IMR-90 (cell line): ENCODE measurements around the gene NCOA5.

Source experiments
- BHLHE40 ChIP-seq: fragments of 150-350 bp; IDR thresholded peaks from 2 replicates; pipeline ENCODE4 v1.6.1; 2016; ENCODE audit warnings: mild to moderate bottlenecking, low read depth, low read length
- CTCF ChIP-seq: conservative IDR thresholded peaks from 2 replicates; pipeline ENCODE4 v1.5.1; 2012; ENCODE audit warnings: mild to moderate bottlenecking, low read depth, low read length, improper control_type of control experiment
- MAFK ChIP-seq: IDR thresholded peaks from 2 replicates; pipeline ENCODE4 v1.6.1; 2012; ENCODE audit warnings: low read depth, low read length, improper control_type of control experiment
- MAZ ChIP-seq: IDR thresholded peaks from 2 replicates; pipeline ENCODE4 v1.6.1; 2012; ENCODE audit warnings: low read depth, mild to moderate bottlenecking, low read length, improper control_type of control experiment, moderate library complexity, borderline replicate concordance
- MXI1 ChIP-seq: IDR thresholded peaks from 2 replicates; pipeline ENCODE4 v1.6.1; 2012; ENCODE audit warnings: low read depth, mild to moderate bottlenecking, low read length, moderate library complexity, borderline replicate concordance
- NFE2L2 ChIP-seq: fragments of 150-350 bp; IDR thresholded peaks from 2 replicates; pipeline ENCODE4 v1.6.1; 2016; ENCODE audit warnings: low read depth, mild to moderate bottlenecking, low read length
- POLR2A ChIP-seq: IDR thresholded peaks from 2 replicates; pipeline ENCODE4 v1.6.1; 2012; ENCODE audit warnings: mild to moderate bottlenecking, low read depth, low read length
- RAD21 ChIP-seq: IDR thresholded peaks from 2 replicates; pipeline ENCODE4 v1.6.1; 2012; ENCODE audit warnings: low read length, improper control_type of control experiment
- RCOR1 ChIP-seq: IDR thresholded peaks from 2 replicates; pipeline ENCODE4 v1.6.1; 2012; ENCODE audit warnings: mild to moderate bottlenecking, low read length, improper control_type of control experiment; ENCODE audit not compliant: insufficient replicate concordance
- RFX5 ChIP-seq: IDR thresholded peaks from 2 replicates; pipeline ENCODE4 v1.8.0; 2012; ENCODE audit warnings: low read depth, mild to moderate bottlenecking, low read length, moderate library complexity
- SMC3 ChIP-seq: fragments of 150-350 bp; IDR thresholded peaks from 2 replicates; pipeline ENCODE4 v1.6.1; 2016; ENCODE audit warnings: low read depth, mild to moderate bottlenecking, antibody characterized with exemption, low read length, moderate library complexity
- TF ChIP-seq, protein P1 (sequence below): fragments of 150-350 bp; IDR thresholded peaks from 2 replicates; pipeline ENCODE4 v1.6.1; 2017; ENCODE audit warnings: mild to moderate bottlenecking, antibody characterized with exemption, low read length, low read depth

GRCh38 chr20:46036370-46036769 lies 53.4 kb downstream of the NCOA5 start:
- no peak for TF ChIP-seq CTCF
- TF ChIP-seq SMC3: no peak
- no peak for TF ChIP-seq POLR2A
- no peak for TF ChIP-seq MXI1
- TF ChIP-seq MAZ: no peak
- no peak for TF ChIP-seq RAD21
- TF ChIP-seq, protein P1, sequence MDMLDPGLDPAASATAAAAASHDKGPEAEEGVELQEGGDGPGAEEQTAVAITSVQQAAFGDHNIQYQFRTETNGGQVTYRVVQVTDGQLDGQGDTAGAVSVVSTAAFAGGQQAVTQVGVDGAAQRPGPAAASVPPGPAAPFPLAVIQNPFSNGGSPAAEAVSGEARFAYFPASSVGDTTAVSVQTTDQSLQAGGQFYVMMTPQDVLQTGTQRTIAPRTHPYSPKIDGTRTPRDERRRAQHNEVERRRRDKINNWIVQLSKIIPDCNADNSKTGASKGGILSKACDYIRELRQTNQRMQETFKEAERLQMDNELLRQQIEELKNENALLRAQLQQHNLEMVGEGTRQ: no peak
- no peak for TF ChIP-seq RFX5
- TF ChIP-seq RCOR1: no peak
- no peak for TF ChIP-seq NFE2L2
- TF ChIP-seq MAFK: no peak
- TF ChIP-seq BHLHE40: no peak
